SK-N-SH treated with all-trans-retinoic acid at 6 μM for 48 hours (cell line): ENCODE results near the gene IFRD2.

Source experiments
- ARNTL ChIP-seq: fragments of 450-650 bp; formaldehyde crosslinking; IDR thresholded peaks from 2 replicates; pipeline ENCODE4 v1.5.0; 2020; ENCODE audit warnings: low read depth, mild to moderate bottlenecking, moderate library complexity, borderline replicate concordance
- BACH2 ChIP-seq: fragments of 250-450 bp; sonication (Bioruptor Pico); IDR thresholded peaks from 2 replicates; pipeline ENCODE4 v1.9.0; 2021; ENCODE audit warnings: mild to moderate bottlenecking, borderline replicate concordance
- GLIS3 ChIP-seq: fragments of 250-450 bp; sonication (Bioruptor Pico); IDR thresholded peaks from 2 replicates; pipeline ENCODE4 v1.5.0; 2020; ENCODE audit warnings: mild to moderate bottlenecking, moderate library complexity
- TOX ChIP-seq: fragments of 250-450 bp; sonication (Bioruptor Pico); IDR thresholded peaks from 2 replicates; pipeline ENCODE4 v1.8.0; 2021; ENCODE audit warnings: mild to moderate bottlenecking, moderate library complexity, borderline replicate concordance
- ZFP3 ChIP-seq: fragments of 250-450 bp; sonication (Bioruptor Pico); IDR thresholded peaks from 2 replicates; pipeline ENCODE4 v1.5.0; 2020; ENCODE audit warnings: mild to moderate bottlenecking, moderate library complexity
- ZNF70 ChIP-seq: fragments of 450-650 bp; formaldehyde crosslinking; IDR thresholded peaks from 2 replicates; pipeline ENCODE4 v1.5.0; 2020; ENCODE audit warnings: mild to moderate bottlenecking, moderate library complexity
- TF ChIP-seq, protein P1 (sequence below): fragments of 250-450 bp; sonication (Bioruptor Pico); IDR thresholded peaks from 2 replicates; pipeline ENCODE4 v1.5.0; 2020; ENCODE audit warnings: mild to moderate bottlenecking, moderate library complexity

- no peak for TF ChIP-seq TOX (CRISPR knock-in tag)
- TF ChIP-seq GLIS3 = no peak
- no peak for TF ChIP-seq BACH2 (CRISPR knock-in tag)
- TF ChIP-seq ARNTL (CRISPR knock-in tag) = no peak
- no peak for TF ChIP-seq ZFP3 (CRISPR knock-in tag)
- no peak for TF ChIP-seq ZNF70 (CRISPR knock-in tag)
- TF ChIP-seq, protein P1, sequence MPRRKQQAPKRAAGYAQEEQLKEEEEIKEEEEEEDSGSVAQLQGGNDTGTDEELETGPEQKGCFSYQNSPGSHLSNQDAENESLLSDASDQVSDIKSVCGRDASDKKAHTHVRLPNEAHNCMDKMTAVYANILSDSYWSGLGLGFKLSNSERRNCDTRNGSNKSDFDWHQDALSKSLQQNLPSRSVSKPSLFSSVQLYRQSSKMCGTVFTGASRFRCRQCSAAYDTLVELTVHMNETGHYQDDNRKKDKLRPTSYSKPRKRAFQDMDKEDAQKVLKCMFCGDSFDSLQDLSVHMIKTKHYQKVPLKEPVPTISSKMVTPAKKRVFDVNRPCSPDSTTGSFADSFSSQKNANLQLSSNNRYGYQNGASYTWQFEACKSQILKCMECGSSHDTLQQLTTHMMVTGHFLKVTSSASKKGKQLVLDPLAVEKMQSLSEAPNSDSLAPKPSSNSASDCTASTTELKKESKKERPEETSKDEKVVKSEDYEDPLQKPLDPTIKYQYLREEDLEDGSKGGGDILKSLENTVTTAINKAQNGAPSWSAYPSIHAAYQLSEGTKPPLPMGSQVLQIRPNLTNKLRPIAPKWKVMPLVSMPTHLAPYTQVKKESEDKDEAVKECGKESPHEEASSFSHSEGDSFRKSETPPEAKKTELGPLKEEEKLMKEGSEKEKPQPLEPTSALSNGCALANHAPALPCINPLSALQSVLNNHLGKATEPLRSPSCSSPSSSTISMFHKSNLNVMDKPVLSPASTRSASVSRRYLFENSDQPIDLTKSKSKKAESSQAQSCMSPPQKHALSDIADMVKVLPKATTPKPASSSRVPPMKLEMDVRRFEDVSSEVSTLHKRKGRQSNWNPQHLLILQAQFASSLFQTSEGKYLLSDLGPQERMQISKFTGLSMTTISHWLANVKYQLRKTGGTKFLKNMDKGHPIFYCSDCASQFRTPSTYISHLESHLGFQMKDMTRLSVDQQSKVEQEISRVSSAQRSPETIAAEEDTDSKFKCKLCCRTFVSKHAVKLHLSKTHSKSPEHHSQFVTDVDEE = no peak
Measured at GRCh38 chr3:50340147-50340447, 47.9 kb upstream of the IFRD2 start.
